Nucleus accumbens (tissue), 56 donors: ENCODE data around the gene CCDC74A.
"Not testable (repeated sequence)": the region's sequence is repeated elsewhere in the genome, so short reads cannot be mapped to it uniquely, and the experiment has no call there.

Source experiments
- DNase-seq, 56 donors: peaks; one replicate each; lab custom pipeline; 2025; lab: John Stamatoyannopoulos, UW

CCDC74A gene

GRCh38 chr2:131525256-131525655 lies 2.4 kb upstream of the CCDC74A start:
- not testable (repeated sequence) for DNase-seq

- DNase-seq, result not testable (repeated sequence)
Observed at GRCh38 chr2:131528981-131529863, 1.5 kb downstream of the CCDC74A start.

- DNase-seq, result not testable (repeated sequence)
Observed at GRCh38 chr2:131529864-131530445, 2.3 kb downstream of the CCDC74A start.

GRCh38 chr2:131530626-131531344 lies 3.1 kb downstream of the CCDC74A start:
- not testable (repeated sequence) for DNase-seq

GRCh38 chr2:131531547-131532185 lies 4.0 kb downstream of the CCDC74A start:
- not testable (repeated sequence) for DNase-seq

- DNase-seq, result not testable (repeated sequence)
Observed at GRCh38 chr2:131532723-131533608, 5.3 kb downstream of the CCDC74A start.

GRCh38 chr2:131533609-131534316 lies 6.1 kb downstream of the CCDC74A start:
- not testable (repeated sequence) for DNase-seq

GRCh38 chr2:131534317-131534672 lies 6.6 kb downstream of the CCDC74A start:
- DNase-seq, result not testable (repeated sequence)

GRCh38 chr2:131534965-131535364 lies 7.3 kb downstream of the CCDC74A start:
- not testable (repeated sequence) for DNase-seq

GRCh38 chr2:131535526-131535925 lies 7.8 kb downstream of the CCDC74A start:
- no peak for DNase-seq

- not testable (repeated sequence) for DNase-seq
Observed at GRCh38 chr2:131535951-131536826, 8.5 kb downstream of the CCDC74A start.

- not testable (repeated sequence) for DNase-seq
Observed at GRCh38 chr2:131536841-131537240, 9.2 kb downstream of the CCDC74A start.

- DNase-seq, result not testable (repeated sequence)
Observed at GRCh38 chr2:131538856-131539255, 11.2 kb downstream of the CCDC74A start.

GRCh38 chr2:131542438-131543384 lies 15.0 kb downstream of the CCDC74A start:
- DNase-seq, result no peak

GRCh38 chr2:131543385-131543891 lies 15.8 kb downstream of the CCDC74A start:
- no peak for DNase-seq

GRCh38 chr2:131544006-131544812 lies 16.5 kb downstream of the CCDC74A start:
- not testable (repeated sequence) for DNase-seq
